AG10803 (cell line): ENCODE measurements around the gene NEK6.

ENCODE experiments used
- DNase-seq: peaks from one replicate; pipeline ENCODE4 v3.0.0; 2010; ENCODE audit warnings: low read depth
- H3K4me3 ChIP-seq: 2 replicates; pipeline ENCODE4 v1.5.1; 2011; ENCODE audit warnings: mild to moderate bottlenecking, low read length, control low read depth
- CTCF ChIP-seq: conservative IDR thresholded peaks from 2 replicates; pipeline ENCODE4 v1.5.1; 2011; ENCODE audit warnings: mild to moderate bottlenecking, low read length, control low read depth, inconsistent platforms

The NEK6 gene

GRCh38 chr9:124263213-124263612 lies 5.5 kb downstream of the NEK6 start:
- DNase-seq, result no peak
- no peak overlapping the region for H3K4me3 ChIP-seq
- no peak for TF ChIP-seq CTCF

- no peak for TF ChIP-seq CTCF
- DNase-seq, result no peak
- peak overlapping the region; percentile 0 for H3K4me3 ChIP-seq
Measured at GRCh38 chr9:124263800-124264426, 6.2 kb downstream of the NEK6 start.

- TF ChIP-seq CTCF, result no peak
- H3K4me3 ChIP-seq, result no peak overlapping the region
- DNase-seq, result peak; percentile 81
Measured at GRCh38 chr9:124264823-124265233, 7.1 kb downstream of the NEK6 start.

- TF ChIP-seq CTCF, result no peak
- H3K4me3 ChIP-seq, result no peak overlapping the region
- no peak for DNase-seq
Measured at GRCh38 chr9:124265551-124265950, 7.8 kb downstream of the NEK6 start.

- H3K4me3 ChIP-seq, result no peak overlapping the region
- TF ChIP-seq CTCF, result no peak
- DNase-seq, result no peak
Measured at GRCh38 chr9:124266139-124266825, 8.5 kb downstream of the NEK6 start.

GRCh38 chr9:124266826-124267201 lies 9.1 kb downstream of the NEK6 start:
- no peak for DNase-seq
- peak overlapping the region; percentile 29 for H3K4me3 ChIP-seq
- no peak for TF ChIP-seq CTCF

GRCh38 chr9:124267271-124267807 lies 9.6 kb downstream of the NEK6 start:
- peak; percentile 90 for DNase-seq
- H3K4me3 ChIP-seq, result peak overlapping the region; percentile 29
- TF ChIP-seq CTCF, result no peak; the same call in 1 of the 2 replicates
